ENCODE measurements around the gene RNF11. TPM values are rescaled to one million over a fixed set of nuclear protein-coding genes. Genes with fewer than 3 reads are reported as not detected.
"Not testable (repeated sequence)": the region's sequence is repeated elsewhere in the genome, so short reads cannot be mapped to it uniquely, and the experiment has no call there.

Gene RNF11
- total RNA-seq, 1 donor from 2014 or later: 34.8 TPM

DNA sequence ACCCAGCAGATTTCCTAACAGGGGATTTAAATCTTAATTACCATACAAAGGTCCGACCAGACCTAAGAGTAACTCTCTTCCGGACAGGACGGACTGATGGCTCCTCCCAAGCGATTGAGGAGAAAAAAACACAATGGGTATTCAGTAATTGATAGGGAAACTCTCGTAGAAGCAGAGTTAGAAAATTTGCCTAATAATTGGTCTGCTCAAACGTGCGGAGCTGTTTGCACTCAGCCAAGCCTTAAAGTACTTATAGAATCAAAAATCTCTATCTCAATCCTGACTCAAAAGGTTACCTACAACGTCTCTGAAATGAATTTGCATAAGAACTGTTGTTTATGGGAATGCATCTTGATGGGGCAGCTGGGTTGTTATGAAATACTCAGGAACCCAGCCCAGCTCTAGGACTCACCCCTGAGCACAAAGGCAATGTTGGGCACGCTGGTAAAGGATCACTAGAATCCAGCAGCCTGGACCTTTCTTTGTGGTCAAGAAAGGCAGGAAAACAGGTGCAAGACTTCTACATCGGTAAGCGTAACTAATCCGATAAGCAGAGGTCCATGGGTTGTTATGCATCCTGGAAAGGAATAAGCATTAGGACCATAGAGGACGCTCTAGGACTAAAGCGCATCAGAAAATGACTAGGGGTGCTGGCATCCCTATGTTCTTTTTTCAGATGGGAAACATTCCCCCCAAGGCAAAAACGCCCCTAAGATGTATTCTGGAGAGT, 8.7 kb upstream of the RNF11 start:
- intact Hi-C loops (cut with micrococcal nuclease): not testable (repeated sequence)

DNA sequence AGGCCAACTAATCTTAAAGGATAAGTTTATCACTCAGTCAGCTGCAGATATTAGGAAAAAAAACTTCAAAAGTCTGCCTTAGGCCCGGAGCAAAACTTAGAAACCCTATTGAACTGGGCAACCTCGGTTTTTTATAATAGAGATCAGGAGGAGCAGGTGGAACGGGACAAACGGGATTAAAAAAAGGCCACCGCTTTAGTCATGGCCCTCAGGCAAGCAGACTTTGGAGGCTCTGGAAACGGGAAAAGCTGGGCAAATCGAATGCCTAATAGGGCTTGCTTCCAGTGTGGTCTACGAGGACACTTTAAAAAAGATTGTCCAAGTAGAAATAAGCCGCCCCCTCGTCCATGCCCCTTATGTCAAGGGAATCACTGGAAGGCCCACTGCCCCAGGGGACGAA, 7.6 kb upstream of the RNF11 start:
- intact Hi-C loops (cut with micrococcal nuclease): not testable (repeated sequence)

DNA sequence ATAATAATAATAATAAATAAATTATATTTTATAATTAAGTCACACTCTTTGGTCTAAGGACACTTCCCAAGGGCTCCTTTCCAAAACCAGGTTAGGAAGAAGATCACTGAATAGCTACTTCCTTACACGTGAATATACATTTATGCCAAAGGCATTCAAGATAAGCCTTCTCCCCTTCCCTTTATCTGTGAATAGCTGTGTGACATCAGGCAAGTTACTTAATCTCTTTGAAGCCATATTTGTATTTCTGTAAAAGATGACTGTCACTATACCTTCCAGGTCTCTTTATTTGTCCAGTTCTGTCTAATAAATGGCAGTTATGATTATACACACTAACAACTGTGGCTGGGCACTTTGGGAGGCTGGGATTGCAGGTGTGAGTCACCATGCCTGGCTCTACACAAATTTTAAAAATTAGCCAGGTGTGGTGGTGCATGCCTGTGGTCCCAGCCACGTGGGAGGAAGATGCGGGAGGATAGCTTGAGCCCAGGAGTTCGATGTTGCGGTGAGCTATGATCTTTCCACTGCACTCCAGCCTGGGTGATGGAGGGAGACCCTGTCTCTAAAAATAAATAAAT, 5.5 kb upstream of the RNF11 start:
- intact Hi-C loops (cut with micrococcal nuclease): no loop called here

- intact Hi-C loops (cut with micrococcal nuclease): no loop called here
Observed at GRCh38 chr1:51231120-51231519, 5.0 kb upstream of the RNF11 start.

DNA sequence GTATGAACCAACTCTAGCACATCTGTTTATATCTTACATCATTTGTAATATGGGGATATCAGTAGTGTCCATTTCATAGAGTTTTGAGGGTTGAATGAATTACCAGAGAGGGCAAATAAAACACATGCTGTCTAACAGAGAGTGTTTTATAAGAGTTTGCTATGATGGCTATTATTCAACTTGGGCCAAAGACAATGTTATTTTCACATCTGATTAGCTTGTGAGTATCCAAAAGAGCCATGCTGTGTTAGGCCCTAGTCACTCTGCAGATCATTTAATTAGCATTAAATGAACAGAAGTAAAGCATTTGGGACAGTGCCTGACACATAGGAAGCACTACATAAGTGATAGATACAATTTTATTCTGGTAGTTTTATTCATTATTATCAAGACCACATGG, 4.2 kb upstream of the RNF11 start:
- intact Hi-C loops (cut with micrococcal nuclease): no loop called here

DNA sequence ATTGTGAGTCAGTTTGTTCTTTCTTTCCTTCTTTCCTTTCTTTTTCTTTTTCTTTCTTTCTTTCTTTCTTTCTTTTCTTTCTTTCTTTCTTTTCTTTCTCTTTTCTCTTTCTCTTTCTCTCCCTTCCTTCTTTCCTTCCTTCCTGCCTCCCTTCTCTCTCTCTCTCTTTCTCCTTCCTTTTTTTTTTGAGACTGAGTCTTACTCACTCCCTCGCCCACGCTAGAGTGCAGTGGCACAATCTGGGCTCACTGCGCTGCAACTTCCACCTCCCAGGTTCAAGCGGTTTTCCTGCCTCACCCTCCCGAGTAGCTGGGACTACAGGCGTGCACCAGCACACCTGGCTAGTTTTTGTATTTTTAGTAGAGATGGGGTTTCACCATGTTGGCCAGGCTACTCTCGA, 1.8 kb upstream of the RNF11 start:
- intact Hi-C loops (cut with micrococcal nuclease): not testable (repeated sequence)

- intact Hi-C loops (cut with micrococcal nuclease): loop anchor here (5.0 kb wide), 1 partner anchor 1132 kb away; the partner anchor contains the start of gene CC2D1B
Observed at GRCh38 chr1:51234721-51235425, 1.2 kb upstream of the RNF11 start.

GRCh38 chr1:51236531-51237350, 668 bp downstream of the RNF11 start:
- intact Hi-C loops (cut with micrococcal nuclease): loop anchor here (1.0 to 5.0 kb wide), 11 partner anchors 47 to 1131 kb away; partner anchors contain the start of genes BTF3L4, CC2D1B, FAF1 and NRDC

- intact Hi-C loops (cut with micrococcal nuclease): loop anchor here (2.0 to 5.0 kb wide), 4 partner anchors 269 to 1130 kb away; partner anchors contain the start of genes BTF3L4, CC2D1B and NRDC
Observed at GRCh38 chr1:51237351-51238033, 1.4 kb downstream of the RNF11 start.

- intact Hi-C loops (cut with micrococcal nuclease): loop anchor here (5.0 kb wide), 1 partner anchor 1129 kb away; the partner anchor contains the start of gene CC2D1B
Observed at GRCh38 chr1:51238034-51238403, 1.9 kb downstream of the RNF11 start.

GRCh38 chr1:51240084-51240483, 4.0 kb downstream of the RNF11 start:
- intact Hi-C loops (cut with micrococcal nuclease): no loop called here

DNA sequence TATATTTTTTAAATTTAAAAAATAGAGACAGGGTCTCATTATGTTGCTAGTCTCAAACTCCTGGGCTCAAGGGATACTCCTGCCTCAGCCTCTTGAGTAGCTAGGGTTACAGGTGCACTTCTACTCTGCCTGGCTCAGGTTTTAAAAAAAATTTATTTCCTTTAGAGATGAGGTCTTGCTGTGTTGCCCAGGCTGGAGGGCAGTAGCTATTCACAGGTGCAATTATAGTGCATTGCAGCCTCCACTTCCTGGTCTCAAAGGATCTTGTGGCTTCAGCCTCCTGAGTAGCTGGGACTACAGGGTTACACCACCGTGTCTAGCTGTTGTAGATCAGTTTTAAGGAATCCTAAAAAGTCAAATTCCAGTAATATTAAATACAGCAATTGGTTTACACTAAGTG, 5.0 kb downstream of the RNF11 start:
- intact Hi-C loops (cut with micrococcal nuclease): no loop called here

GRCh38 chr1:51242546-51242945, 6.5 kb downstream of the RNF11 start:
- intact Hi-C loops (cut with micrococcal nuclease): no loop called here

DNA sequence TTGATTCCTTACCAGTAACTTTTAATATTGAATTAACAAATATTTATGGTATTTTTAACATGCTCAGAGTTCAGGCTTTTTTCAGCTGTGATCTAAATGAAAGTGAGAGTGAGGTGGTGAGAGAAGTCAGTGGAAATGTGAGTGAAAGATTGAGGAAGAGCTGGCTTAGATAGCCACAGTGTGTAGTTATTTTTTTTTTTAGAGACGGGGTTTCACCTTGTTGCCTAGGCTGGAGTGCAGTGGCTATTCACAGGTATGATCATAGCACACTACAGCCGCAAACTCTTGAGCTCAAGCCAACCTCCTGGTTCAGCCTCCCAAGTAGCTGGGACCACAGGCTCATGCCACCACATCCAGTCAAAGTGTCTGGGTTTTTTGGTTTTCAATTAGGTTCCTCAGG, 10.9 kb downstream of the RNF11 start:
- intact Hi-C loops (cut with micrococcal nuclease): no loop called here

- intact Hi-C loops (cut with micrococcal nuclease): no loop called here
Observed at GRCh38 chr1:51247499-51247898, 11.4 kb downstream of the RNF11 start.

GRCh38 chr1:51249445-51249844, 13.4 kb downstream of the RNF11 start:
- intact Hi-C loops (cut with micrococcal nuclease): no loop called here

- intact Hi-C loops (cut with micrococcal nuclease): not testable (repeated sequence)
Observed at GRCh38 chr1:51250729-51251128, 14.7 kb downstream of the RNF11 start.

DNA sequence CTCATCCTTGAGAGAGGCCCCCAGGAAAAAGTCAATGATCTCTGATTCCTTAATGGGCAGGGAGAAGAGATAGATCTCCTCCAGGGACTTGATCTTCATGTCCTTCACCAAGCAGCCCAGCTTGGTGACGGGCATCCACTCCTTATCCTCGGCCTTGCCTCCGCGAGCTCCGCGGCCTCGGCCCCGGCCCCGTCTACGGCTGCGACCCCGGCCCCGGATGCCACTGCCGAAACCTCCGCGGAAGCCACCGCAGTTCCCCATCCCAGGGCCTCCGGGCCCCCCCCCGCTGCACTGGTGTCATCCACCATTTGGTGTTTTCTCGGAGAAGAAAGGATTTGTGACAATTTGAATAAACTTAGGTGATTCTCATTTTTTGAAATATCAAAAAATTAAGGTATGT, 15.1 kb downstream of the RNF11 start:
- intact Hi-C loops (cut with micrococcal nuclease): not testable (repeated sequence)

GRCh38 chr1:51252366-51252765, 16.3 kb downstream of the RNF11 start:
- intact Hi-C loops (cut with micrococcal nuclease): no loop called here

GRCh38 chr1:51253691-51254090, 17.6 kb downstream of the RNF11 start:
- intact Hi-C loops (cut with micrococcal nuclease): no loop called here

DNA sequence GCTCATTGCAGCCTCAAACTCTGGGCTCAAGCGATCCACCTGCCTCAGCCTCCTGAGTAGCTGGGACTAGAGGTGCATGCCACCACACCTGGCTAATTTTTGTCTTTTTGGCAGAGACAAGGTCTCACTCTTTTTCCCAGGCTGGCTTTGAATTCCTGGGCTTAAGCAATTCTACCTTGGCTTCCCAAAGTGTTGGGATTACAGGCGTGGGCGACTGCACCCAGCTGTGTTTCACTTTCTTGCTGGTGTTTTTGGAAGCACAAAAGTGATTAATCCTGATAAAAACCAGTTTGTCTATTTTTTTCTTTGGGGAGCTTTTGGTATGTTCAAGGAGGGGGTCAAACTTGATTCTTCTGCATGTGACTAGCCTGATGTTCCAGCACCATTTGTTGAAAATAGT, 19.3 kb downstream of the RNF11 start:
- intact Hi-C loops (cut with micrococcal nuclease): no loop called here

Measured in T-helper 1 cell treated with Interleukin-12 subunit alpha and Interleukin-12 subunit beta and Interleukin-4 antibody, amounts not matched to agents 30 ng/mL and 1 ng/mL, for 36 hours (primary cell).